Keratinocyte (primary cell): ENCODE data around the gene PKP4. TPM values are rescaled to one million over a fixed set of nuclear protein-coding genes. Genes with fewer than 3 reads are reported as not detected.

ENCODE experiments used
- DNase-seq: peaks from one replicate; pipeline ENCODE4 v3.0.0-alpha.2; 2011; ENCODE audit warnings: low read depth, missing footprints, low spot score
- FAIRE-seq: peaks from 2 replicates; lab custom pipeline; 2011; peaks lifted over from hg19 to GRCh38; lab: Jason Lieb, UNC
- H2AFZ ChIP-seq: 2 replicates; pipeline ENCODE4 v1.6.0; 2012; ENCODE audit warnings: low read length, control low read depth, inconsistent platforms; ENCODE audit not compliant: control insufficient read depth
- H3K27ac ChIP-seq: 2 replicates; pipeline ENCODE4 v1.5.1; 2011; ENCODE audit warnings: low read length; ENCODE audit not compliant: control insufficient read depth, insufficient read depth
- H3K27me3 ChIP-seq: 3 replicates; pipeline ENCODE4 v1.6.0; 2011; ENCODE audit warnings: low read length; ENCODE audit not compliant: control insufficient read depth, insufficient read depth; ENCODE audit errors: extremely low read depth
- H3K36me3 ChIP-seq, 2 experiments: 2 replicates in 1 of 2; 3 replicates in 1 of 2; pipeline ENCODE4 v1.5.1; 2011; ENCODE audit warnings: low read length in 2 of 2, mild to moderate bottlenecking in 1 of 2; ENCODE audit not compliant: control insufficient read depth in 2 of 2, insufficient read depth in 2 of 2; ENCODE audit errors: extremely low read depth in 1 of 2
- H3K4me1 ChIP-seq: 3 replicates; pipeline ENCODE4 v1.5.1; 2011; ENCODE audit warnings: low read length; ENCODE audit not compliant: control insufficient read depth, insufficient read depth; ENCODE audit errors: extremely low read depth
- H3K4me2 ChIP-seq: 3 replicates; pipeline ENCODE4 v1.6.0; 2011; ENCODE audit warnings: low read depth, low read length; ENCODE audit not compliant: control insufficient read depth, insufficient read depth; ENCODE audit errors: extremely low read depth
- H3K4me3 ChIP-seq, 3 experiments: fragments of 200-600 bp in 1 of 3; sonication (generic) in 1 of 3; 2 replicates in 2 of 3; 3 replicates in 1 of 3; pipeline ENCODE4 v1.5.1; 2011 to 2016; ENCODE audit warnings: low read length in 3 of 3, mild to moderate bottlenecking in 3 of 3, control low read depth in 2 of 3, inconsistent platforms in 1 of 3, low read depth in 1 of 3, mixed read lengths in 1 of 3, mixed run types in 1 of 3, moderate library complexity in 1 of 3; ENCODE audit not compliant: control insufficient read depth in 2 of 3, insufficient read depth in 2 of 3; ENCODE audit errors: extremely low read depth in 1 of 3
- H3K79me2 ChIP-seq: 2 replicates; pipeline ENCODE4 v1.6.0; 2012; ENCODE audit warnings: low read length; ENCODE audit not compliant: control insufficient read depth, insufficient read depth
- H3K9ac ChIP-seq: 3 replicates; pipeline ENCODE4 v1.6.0; 2011; ENCODE audit warnings: low read length; ENCODE audit not compliant: control insufficient read depth, insufficient read depth; ENCODE audit errors: extremely low read depth
- H3K9me1 ChIP-seq: 3 replicates; pipeline ENCODE4 v1.6.0; 2011; ENCODE audit warnings: low read length; ENCODE audit not compliant: control insufficient read depth, insufficient read depth; ENCODE audit errors: extremely low read depth
- H3K9me3 ChIP-seq: 2 replicates; pipeline ENCODE4 v1.5.1; 2012; ENCODE audit warnings: low read depth, low read length; ENCODE audit not compliant: control insufficient read depth
- H4K20me1 ChIP-seq: 3 replicates; pipeline ENCODE4 v1.6.0; 2011; ENCODE audit warnings: low read length; ENCODE audit not compliant: control insufficient read depth, insufficient read depth; ENCODE audit errors: extremely low read depth
- EZH2 ChIP-seq: IDR thresholded peaks from one replicate; pipeline ENCODE4 v1.6.1; 2012; ENCODE audit warnings: inconsistent platforms, mild to moderate bottlenecking, low read length, moderate library complexity
- dilution Hi-C: fragments of 300-500 bp; cut with MboI; formaldehyde crosslinking; loops from one replicate; pipeline ENCODE4 v1.7.0; 2020; ENCODE audit warnings: low sequenced_read_pairs; ENCODE audit not compliant: extremely low pct_ligation_motif_present
- polyA plus RNA-seq, 5 experiments: library from polyadenylated mRNA; depleted of rRNA in 3 of 5; stranded (reverse) in 3 of 5; stranded (forward) in 1 of 5; unstranded in 1 of 5; fragments of >200 nt; gene quantifications; 1 replicate in 1 of 5; 2 replicates in 3 of 5; 3 replicates in 1 of 5; pipeline versions ENCODE4 v1.2.1 to v1.2.3, GENCODE V29; 2011 to 2012; ENCODE audit warnings: missing spikeins in 2 of 5, low read depth in 1 of 5, low replicate concordance in 1 of 5
- TF ChIP-seq, protein P1 (sequence below), 3 experiments: IDR thresholded peaks in 1 of 3; conservative IDR thresholded peaks in 1 of 3; optimal IDR thresholded peaks in 1 of 3; 2 replicates in 2 of 3; 3 replicates in 1 of 3; pipeline versions ENCODE3 to v1.5.1; 2011; ENCODE audit warnings: low read length in 3 of 3, mild to moderate bottlenecking in 3 of 3, moderate library complexity in 2 of 3, control low read depth in 1 of 3, inconsistent platforms in 1 of 3; ENCODE audit not compliant: insufficient read depth in 2 of 3; ENCODE audit errors: extremely low read depth in 1 of 3

Gene PKP4
- polyA plus RNA-seq, 1 donor (not counting 4 experiments of a cell fraction or from before 2014, with no cell fraction given), result 43.8 TPM

DNA sequence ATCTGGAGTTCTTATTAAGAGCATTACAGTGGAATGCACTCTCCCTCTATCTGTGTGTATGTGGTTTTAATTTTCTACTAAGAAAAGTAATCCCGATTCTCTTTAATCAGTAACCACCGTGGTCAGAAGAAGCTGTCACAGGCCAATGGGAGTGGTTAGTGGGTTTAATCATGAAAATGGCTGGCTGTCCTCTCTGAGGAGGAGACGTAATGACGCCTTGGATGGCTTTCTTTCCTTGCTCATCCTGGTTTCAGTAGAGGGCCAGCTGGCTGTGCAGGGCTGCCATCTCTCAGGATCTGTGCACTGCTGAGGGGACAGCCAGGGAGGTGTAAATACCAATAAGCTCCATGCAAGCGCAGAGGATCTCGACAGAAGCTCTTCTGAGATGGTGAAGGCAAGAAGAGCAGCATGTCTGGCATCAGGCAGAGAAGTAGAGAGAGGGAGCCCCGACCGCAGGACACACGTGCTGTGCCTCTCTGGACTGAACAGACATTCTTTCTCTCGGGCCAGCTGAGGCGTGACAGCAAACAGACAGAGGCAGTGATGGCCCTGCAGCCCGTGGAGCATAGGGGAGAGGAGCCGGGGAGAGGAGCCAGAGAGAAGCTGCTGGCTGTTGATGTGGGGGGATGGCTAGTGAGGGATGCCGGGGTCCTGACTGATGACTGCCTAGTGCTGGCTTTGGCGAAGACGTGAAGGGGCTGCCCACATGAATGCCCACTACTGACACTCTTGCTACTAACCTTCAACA, 273.3 kb downstream of the PKP4 start:
- no peak for TF ChIP-seq EZH2
- TF ChIP-seq, protein P1, sequence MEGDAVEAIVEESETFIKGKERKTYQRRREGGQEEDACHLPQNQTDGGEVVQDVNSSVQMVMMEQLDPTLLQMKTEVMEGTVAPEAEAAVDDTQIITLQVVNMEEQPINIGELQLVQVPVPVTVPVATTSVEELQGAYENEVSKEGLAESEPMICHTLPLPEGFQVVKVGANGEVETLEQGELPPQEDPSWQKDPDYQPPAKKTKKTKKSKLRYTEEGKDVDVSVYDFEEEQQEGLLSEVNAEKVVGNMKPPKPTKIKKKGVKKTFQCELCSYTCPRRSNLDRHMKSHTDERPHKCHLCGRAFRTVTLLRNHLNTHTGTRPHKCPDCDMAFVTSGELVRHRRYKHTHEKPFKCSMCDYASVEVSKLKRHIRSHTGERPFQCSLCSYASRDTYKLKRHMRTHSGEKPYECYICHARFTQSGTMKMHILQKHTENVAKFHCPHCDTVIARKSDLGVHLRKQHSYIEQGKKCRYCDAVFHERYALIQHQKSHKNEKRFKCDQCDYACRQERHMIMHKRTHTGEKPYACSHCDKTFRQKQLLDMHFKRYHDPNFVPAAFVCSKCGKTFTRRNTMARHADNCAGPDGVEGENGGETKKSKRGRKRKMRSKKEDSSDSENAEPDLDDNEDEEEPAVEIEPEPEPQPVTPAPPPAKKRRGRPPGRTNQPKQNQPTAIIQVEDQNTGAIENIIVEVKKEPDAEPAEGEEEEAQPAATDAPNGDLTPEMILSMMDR (optimal IDR thresholded peaks at IDR 0.05 in 1 of 3, IDR thresholded peaks at IDR 0.05 in 1 of 3, conservative IDR thresholded peaks at IDR 0.05 in 1 of 3; ENCODE audit: extremely low read depth in 1 of 3, insufficient read depth in 2 of 3, low read length in 3 of 3), result no peak
- Histone ChIP-seq H3K4me3 (no peak overlapping the region), H3K9me1 (no peaks in the 10 kb centered on the region), H4K20me1 (no peaks in the 10 kb centered on the region), H3K4me2 (no peak overlapping the region), H3K9ac (no peak overlapping the region), H3K4me1 (peaks cover 11% of the 10 kb centered on the region), H3K27ac (no peak overlapping the region), H3K79me2 (no peaks in the 10 kb centered on the region), H3K36me3 (no peaks in the 10 kb centered on the region), H3K27me3 (no peaks in the 10 kb centered on the region), H3K9me3 (no peaks in the 10 kb centered on the region), H2AFZ (no peak overlapping the region)
- DNase-seq (no peak), FAIRE-seq (no peak)
- dilution Hi-C loops, result no loop called here

DNA sequence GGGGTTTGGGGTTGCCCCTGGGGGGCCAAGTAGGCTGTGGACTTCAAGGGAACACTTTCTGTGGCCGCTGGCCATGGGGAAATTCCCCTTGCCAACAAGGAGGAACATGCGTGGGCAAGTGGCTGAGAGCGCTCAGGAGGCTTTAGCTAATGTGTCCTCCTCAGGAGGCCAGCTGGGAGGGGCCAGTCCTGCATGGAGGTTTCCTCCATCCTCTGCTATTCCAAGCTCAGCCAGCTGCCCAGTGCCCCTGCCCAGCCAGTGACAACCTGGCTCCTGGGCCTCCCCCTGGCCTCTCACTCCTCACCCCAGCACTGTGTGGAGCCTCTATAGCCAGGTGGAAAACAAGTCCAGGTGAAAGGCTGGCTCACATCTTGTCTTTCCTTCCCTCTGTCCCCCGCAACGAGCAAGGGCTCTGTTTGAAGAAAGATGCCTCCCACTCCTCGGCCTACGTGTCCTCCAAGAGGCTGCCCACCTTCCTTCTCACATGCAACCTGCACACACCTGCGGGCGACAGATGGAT, 273.9 kb downstream of the PKP4 start:
- DNase-seq (no peak), FAIRE-seq (no peak)
- Histone ChIP-seq H3K36me3 (no peaks in the 10 kb centered on the region), H3K9me3 (no peaks in the 10 kb centered on the region), H3K9ac (no peak overlapping the region), H3K4me2 (no peak overlapping the region), H3K79me2 (no peaks in the 10 kb centered on the region), H2AFZ (no peak overlapping the region), H3K9me1 (no peaks in the 10 kb centered on the region), H3K4me3 (no peak overlapping the region), H3K4me1 (peaks cover 11% of the 10 kb centered on the region), H4K20me1 (no peaks in the 10 kb centered on the region), H3K27ac (no peak overlapping the region), H3K27me3 (no peaks in the 10 kb centered on the region)
- dilution Hi-C loops, result no loop called here
- TF ChIP-seq EZH2, result no peak
- TF ChIP-seq, protein P1 (optimal IDR thresholded peaks at IDR 0.05 in 1 of 3, IDR thresholded peaks at IDR 0.05 in 1 of 3, conservative IDR thresholded peaks at IDR 0.05 in 1 of 3; ENCODE audit: extremely low read depth in 1 of 3, insufficient read depth in 2 of 3, low read length in 3 of 3), result no peak
